SU-DHL-6 (cell line): ENCODE results near the gene VAT1L.

Experiments used
- EZH2phosphoT487 ChIP-seq: fragments of 200-600 bp; sonication (generic), shearing (Covaris generic); conservative IDR thresholded peaks from 2 replicates; pipeline ENCODE4 v1.6.1; 2018; ENCODE audit warnings: mild to moderate bottlenecking, antibody characterized with exemption, low read length, moderate library complexity, mixed read lengths
- TF ChIP-seq, protein P1 (sequence below): fragments of 200-600 bp; sonication (generic); IDR thresholded peaks from one replicate; pipeline ENCODE4 v1.5.1; 2017; ENCODE audit warnings: antibody characterized with exemption, mild to moderate bottlenecking, low read length, moderate library complexity; ENCODE audit not compliant: insufficient read depth, poor library complexity, severe bottlenecking

DNA sequence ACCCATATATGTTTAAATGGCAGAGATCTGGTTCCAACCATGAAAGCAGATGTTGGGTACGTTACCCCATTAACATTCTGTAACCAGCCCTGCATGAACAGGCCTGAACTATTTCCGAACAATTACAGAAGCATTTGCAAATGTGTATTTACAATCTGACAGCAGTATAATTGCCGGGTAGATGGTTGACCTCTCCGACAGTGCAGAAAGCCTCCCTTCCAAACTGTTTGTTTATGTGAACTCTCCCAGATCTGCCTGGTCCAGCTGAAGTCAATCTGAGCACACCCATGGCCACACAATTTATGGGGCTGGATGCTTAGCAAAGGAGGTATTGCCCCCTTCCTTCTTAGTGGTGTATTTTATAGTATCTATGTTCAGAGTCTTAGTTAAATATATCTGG lies 44.2 kb upstream of the VAT1L start:
- TF ChIP-seq, protein P1, sequence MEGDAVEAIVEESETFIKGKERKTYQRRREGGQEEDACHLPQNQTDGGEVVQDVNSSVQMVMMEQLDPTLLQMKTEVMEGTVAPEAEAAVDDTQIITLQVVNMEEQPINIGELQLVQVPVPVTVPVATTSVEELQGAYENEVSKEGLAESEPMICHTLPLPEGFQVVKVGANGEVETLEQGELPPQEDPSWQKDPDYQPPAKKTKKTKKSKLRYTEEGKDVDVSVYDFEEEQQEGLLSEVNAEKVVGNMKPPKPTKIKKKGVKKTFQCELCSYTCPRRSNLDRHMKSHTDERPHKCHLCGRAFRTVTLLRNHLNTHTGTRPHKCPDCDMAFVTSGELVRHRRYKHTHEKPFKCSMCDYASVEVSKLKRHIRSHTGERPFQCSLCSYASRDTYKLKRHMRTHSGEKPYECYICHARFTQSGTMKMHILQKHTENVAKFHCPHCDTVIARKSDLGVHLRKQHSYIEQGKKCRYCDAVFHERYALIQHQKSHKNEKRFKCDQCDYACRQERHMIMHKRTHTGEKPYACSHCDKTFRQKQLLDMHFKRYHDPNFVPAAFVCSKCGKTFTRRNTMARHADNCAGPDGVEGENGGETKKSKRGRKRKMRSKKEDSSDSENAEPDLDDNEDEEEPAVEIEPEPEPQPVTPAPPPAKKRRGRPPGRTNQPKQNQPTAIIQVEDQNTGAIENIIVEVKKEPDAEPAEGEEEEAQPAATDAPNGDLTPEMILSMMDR, result no peak
- no peak for TF ChIP-seq EZH2phosphoT487
